Activated T-cell treated with anti-CD3 and anti-CD28 coated beads, Interleukin-2, amount 50 U/mL, for 48 hours (primary cell): ENCODE results near the gene ELOVL5.
"Not testable (repeated sequence)": the region's sequence is repeated elsewhere in the genome, so short reads cannot be mapped to it uniquely, and the experiment has no call there.

Experiments
- DNase-seq, 2 experiments: peaks; one replicate each; pipeline ENCODE4 v3.0.0-alpha.2; 2020

Gene ELOVL5

GRCh38 chr6:53359095-53359842, 10.5 kb upstream of the ELOVL5 start:
- DNase-seq, result peak; percentile 95

- DNase-seq, result no peak
Measured at GRCh38 chr6:53358440-53359094, 9.8 kb upstream of the ELOVL5 start.

GRCh38 chr6:53357576-53358360, 9.0 kb upstream of the ELOVL5 start:
- DNase-seq, result no peak

- DNase-seq, result no peak
Measured at GRCh38 chr6:53353624-53354023, 4.9 kb upstream of the ELOVL5 start.

DNA sequence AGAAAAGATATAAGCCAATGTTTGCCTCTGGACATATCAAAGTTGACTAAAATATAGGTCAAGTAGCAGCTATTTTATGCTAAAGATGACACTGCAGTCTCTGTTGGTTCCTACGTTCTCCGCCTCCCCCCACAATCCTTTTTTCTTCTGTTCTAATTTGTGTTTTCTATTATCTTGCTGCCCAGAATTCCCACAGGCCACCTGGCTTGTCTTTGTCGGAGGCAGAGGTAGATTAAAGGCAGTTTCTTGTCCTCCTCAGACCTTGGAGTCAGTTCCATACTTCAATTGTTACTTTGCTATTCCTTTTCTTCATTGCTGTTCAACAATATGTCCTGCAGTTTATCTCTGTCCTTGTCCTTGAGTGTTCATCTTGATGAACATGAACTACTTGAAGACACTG, 3.6 kb upstream of the ELOVL5 start:
- DNase-seq, result no peak

- DNase-seq, result no peak
Measured at GRCh38 chr6:53349209-53349693, 501 bp upstream of the ELOVL5 start.

DNA sequence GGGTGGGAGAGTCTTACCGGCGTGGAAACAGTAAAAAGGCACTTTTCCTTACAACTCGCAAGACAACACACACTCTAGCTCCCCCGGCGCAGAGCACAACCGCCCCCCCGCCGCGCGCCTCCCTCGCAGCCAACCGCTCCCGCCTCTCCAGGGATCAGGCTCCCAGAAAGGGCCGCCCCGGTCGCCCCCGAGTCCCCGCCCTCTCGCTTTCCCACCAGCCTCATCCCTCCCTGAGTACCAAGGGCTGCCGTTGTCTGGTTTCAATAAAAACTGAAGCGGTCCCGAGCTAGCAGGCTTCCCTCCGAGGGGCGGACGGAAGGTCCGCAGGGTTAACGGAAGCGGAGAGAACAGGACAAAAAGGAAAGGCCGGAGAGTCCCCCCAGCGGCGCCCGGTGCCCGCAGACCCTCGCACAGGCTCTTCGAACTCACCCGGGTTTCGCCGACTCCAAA, 804 bp downstream of the ELOVL5 start:
- peak; percentile 67 to 71 for DNase-seq

GRCh38 chr6:53347250-53347920, 1.4 kb downstream of the ELOVL5 start:
- peak in 1 of 2 experiments; percentile 65 for DNase-seq

DNA sequence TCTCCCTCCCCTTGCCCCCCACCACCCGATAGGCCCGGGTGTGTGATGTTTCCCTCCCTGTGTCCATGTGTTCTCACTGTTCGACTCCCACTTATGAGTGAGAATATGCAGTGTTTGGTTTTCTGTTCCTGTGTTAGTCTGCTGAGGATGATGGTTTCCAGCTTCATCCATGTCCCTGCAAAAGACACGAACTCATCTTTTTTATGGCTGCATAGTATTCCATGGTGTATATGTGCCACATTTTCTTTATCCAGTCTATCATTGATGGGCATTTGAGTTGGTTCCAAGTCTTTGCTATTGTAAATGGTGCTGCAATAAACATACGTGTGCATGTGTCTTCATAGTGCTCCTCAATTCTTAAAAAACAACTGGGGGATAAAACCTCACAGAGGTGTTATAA, 2.7 kb downstream of the ELOVL5 start:
- DNase-seq, result not testable (repeated sequence)

DNA sequence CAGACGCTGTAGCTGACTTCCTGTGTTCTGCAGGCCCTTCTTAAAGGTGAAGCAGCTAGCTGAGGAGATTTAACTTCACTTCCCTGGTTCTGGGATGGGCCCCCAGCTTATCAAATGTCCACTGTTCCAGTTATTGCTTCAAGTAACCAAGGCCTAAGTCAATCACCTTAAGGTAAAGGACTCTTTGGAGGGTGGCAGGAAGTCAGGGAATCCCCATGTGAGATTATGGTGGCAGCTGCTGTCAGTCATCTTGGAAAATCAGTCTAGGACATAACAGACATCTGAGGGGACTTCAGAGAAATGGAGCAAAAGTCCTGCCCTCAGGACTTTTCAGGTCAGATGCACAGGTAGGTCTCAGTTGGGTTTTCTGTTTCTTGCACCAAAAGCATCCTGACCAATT, 3.8 kb downstream of the ELOVL5 start:
- DNase-seq, result no peak

GRCh38 chr6:53343092-53343491, 5.7 kb downstream of the ELOVL5 start:
- DNase-seq, result no peak

- no peak for DNase-seq
Measured at GRCh38 chr6:53342217-53342616, 6.5 kb downstream of the ELOVL5 start.

- DNase-seq, result no peak
Measured at GRCh38 chr6:53340536-53340935, 8.2 kb downstream of the ELOVL5 start.

- DNase-seq, result no peak
Measured at GRCh38 chr6:53339424-53339823, 9.3 kb downstream of the ELOVL5 start.

GRCh38 chr6:53338304-53338703, 10.4 kb downstream of the ELOVL5 start:
- no peak for DNase-seq

DNA sequence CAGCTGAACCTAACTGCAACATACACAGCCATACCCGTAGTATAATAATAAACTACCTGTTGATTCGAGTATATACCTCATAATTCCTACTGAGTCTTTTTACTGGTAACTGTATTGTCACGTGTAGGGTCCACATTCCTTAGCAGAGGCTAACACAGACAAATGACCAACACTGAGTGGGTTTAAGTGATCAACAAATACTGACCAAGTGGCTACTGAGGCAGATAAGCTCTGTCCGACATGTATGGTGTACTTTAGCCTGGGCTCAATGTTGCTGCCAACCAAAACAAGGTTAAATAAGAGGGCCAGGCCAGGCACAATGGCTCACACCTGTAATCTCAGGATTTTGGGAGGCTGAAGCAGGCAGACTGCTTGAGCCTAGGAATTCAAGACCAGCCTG, 12.7 kb downstream of the ELOVL5 start:
- no peak for DNase-seq

DNA sequence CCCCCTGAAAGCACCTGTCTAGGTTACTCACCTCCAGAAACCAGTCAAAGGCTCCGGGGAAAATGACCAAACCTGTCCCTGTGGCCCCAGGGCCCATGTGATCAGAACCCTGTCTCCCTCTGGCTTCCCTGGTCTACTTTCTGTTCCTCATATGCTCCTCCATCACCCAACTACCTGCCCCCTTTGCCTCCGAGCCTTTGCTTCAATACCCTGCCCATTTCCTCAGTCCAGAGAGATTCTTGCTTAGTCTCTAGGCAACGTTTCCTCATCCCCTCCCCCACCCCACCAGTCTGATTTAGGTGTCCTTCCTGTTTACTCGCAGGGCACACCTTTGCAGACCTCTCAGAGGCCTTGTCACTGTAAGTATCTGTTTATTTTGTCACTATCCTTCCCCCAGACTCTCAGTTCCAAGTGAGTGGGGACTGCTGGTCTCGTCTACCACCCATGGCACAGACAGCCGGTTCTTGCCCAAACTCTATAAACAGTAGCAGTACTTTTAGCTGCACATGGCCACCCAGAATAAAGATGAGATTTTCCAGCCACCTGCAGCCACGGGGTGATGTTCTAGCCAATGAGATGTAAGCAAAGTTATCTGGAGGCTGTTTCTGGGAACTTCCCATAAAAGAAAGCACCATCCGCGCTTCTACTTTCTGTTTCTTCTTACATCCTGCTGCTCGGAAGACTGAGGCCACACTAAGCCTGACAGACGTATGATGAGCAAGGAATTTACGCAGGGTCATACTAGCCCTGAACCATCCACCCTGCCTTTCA, 13.3 kb downstream of the ELOVL5 start:
- DNase-seq, result peak; percentile 74 to 75

GRCh38 chr6:53333439-53334408, 15.0 kb downstream of the ELOVL5 start:
- no peak for DNase-seq

DNA sequence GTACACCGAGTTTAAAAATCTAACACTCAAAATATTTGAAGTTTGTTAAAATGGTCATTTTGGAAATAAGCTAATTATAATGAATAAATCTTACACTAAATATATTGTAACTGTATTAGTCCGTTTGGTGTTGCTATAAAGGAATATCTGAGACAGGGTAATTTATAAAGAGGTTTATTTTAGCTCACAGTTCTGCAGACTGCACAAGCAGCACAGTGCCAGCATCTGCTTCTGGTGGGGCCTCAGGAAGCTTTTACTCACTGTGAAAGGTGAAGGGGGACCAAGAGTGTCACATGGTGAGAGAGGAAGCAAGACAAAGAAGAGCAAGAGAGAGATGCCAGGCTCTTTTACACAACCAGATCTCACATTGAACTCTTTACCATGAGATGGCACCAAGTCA, 17.1 kb downstream of the ELOVL5 start:
- no peak for DNase-seq

DNA sequence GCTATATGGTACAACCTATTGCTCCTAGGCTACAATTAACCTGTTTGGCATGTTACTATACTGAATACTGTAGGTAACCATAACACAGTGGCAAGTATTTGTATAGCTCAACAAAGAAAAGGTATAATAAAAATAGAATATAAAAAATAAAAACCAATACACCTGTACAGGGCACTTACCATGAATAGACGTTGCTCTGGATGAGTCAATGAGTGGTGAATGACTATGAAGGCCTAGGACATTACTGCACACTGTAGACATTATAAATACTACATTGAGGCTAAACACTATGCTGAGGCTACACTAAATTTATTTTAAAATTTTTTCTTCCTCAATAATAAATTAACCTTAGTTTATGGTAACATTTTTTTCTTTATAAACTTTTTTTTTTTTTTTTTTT, 18.6 kb downstream of the ELOVL5 start:
- DNase-seq, result no peak

DNA sequence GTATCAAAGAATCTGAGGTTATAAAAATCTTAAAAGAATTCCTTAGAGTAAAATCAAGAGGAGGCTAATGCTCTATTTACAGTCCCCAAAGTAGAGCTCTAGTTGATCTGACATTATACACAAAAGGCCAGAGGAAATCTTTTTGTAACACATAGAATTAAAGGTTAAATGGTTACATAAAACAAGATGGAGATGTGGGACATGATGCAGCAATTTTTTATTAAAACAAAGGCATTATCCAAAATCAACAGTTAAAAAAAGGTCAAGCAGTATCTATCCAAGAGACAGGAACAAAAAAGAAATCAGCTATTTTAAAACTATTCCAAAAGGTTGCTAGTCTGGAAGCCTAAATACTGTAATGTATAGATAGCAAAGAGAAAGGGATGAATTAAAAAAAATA, 20.4 kb downstream of the ELOVL5 start:
- no peak for DNase-seq
